ENCODE measurements around the gene CDKN2AIPNL.
"Not testable (repeated sequence)": the region's sequence is repeated elsewhere in the genome, so short reads cannot be mapped to it uniquely, and the experiment has no call there.

Gene CDKN2AIPNL

GRCh38 chr5:134409321-134409720 lies 2.4 kb downstream of the CDKN2AIPNL start:
- DNase-seq = no peak
- intact Hi-C loops (cut with DNase I) = no loop called here

DNA sequence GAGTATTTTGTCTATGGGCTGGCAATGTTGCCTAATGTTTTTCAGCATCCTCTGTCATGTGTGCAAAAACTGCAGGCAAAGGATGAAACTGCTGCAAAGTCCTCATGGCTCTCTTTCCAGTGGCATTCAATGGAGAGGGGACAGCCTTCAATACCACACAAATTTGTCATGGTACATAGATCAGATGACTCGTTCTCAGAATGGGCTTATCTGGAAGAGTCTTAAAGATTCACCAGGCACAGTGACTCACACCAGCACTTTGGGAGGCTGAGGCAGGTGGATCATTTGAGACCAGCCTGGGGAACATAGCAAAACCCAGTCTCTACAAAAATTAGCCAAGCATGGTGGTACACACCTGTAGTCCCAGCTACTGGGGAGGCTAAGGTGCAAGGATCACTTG lies 5.3 kb downstream of the CDKN2AIPNL start:
- DNase-seq = no peak
- intact Hi-C loops (cut with DNase I) = no loop called here

DNA sequence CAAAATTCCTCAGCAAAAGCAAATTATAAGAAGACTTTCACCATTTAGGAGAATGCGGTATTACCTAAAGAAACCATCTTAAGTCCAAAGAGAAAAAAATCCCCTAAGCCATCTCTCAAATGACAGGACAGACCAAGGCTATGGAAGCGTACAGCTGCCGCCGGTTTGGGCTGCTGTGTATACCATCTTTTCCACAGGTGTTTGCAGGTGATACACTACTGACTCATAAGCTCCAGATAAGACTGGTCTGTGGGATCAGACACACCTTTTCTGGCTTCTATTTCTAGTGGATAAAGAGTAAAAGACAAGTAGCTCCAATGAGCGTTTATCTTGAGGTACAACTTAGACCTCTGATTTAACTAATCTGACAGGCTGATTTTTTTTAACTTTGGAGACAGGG lies 7.7 kb downstream of the CDKN2AIPNL start:
- no peak for DNase-seq
- intact Hi-C loops (cut with DNase I) = no loop called here

DNA sequence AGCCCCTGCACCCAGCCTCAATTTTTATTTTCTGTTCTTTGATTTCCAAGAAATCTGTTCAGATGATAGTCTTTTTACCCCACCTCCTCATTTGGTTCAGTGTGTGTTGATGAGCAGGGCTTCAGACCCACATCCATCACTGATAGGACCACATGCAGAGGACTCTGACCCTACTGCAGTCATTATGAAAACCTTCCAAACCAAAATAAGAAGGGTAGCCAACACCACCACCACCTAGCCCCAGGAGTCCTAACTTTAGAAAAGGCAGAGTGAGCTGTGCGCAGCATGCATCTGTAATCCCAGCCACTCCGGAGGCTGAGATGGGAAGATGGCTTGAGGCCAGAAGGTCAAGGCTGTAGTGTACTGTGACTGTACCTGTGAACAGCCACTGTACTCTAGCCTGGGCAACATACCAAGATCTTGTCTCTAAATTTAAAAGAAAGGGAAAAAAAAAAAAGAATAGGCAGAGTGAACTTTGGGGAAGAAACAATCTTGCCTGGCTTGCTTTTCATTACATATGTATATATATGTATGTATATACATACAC lies 13.0 kb downstream of the CDKN2AIPNL start:
- intact Hi-C loops (cut with DNase I) = no loop called here

GRCh38 chr5:134397196-134397595 lies 14.5 kb downstream of the CDKN2AIPNL start:
- no peak for DNase-seq
- intact Hi-C loops (cut with DNase I) = no loop called here

More for the DNA sequence above, 13.0 kb downstream of the CDKN2AIPNL start:
- DNase-seq = no peak

- no peak for DNase-seq
- intact Hi-C loops (cut with DNase I) = no loop called here
Measured at GRCh38 chr5:134396274-134396673, 15.4 kb downstream of the CDKN2AIPNL start.

DNA sequence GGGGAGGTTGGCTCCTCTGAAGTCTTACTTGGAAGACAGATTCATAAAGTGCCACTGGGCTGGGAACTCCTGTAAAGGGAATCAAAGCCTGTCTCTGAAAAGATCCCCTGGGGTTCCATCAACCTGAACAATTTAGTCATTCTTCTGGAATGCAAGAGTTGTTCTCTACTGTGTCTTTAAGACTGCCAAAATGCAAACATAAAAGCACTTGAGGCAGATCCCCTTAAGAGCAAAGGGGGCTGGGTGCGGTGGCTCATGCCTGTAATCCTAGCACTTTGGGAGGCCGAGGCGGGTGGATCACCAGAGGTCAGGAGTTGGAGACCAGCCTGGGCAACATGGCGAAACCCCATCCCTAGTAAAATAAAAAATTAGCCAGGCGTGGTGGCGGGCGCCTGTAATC lies 16.7 kb downstream of the CDKN2AIPNL start:
- intact Hi-C loops (cut with DNase I) = no loop called here
- no peak for DNase-seq

- DNase-seq = no peak
- intact Hi-C loops (cut with DNase I) = no loop called here
Measured at GRCh38 chr5:134392301-134392700, 19.4 kb downstream of the CDKN2AIPNL start.

- intact Hi-C loops (cut with DNase I) = no loop called here
- DNase-seq = no peak
Measured at GRCh38 chr5:134387443-134387842, 24.2 kb downstream of the CDKN2AIPNL start.

GRCh38 chr5:134383980-134384697 lies 27.5 kb downstream of the CDKN2AIPNL start:
- intact Hi-C loops (cut with DNase I) = no loop called here
- no peak for DNase-seq

DNA sequence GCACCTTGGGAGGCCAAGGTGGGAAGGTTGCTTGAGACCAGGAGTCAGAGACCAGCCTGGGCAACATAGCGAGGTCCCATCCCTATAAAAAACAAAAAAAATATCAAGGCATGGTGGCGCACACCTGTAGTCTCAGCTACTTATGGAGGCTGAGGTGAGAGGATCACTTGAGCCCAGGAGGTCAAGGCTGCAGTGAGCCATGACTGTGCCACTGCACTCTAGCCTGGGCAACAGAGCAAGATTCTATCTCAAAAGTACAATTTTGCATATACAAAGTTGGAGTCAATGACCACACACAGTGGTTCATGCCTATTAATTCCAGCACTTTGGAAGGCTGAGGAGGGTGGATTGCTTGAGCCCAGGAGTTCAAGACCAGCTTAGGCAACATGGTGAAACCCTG lies 29.5 kb downstream of the CDKN2AIPNL start:
- intact Hi-C loops (cut with DNase I); DNase-seq: not testable (repeated sequence)

- DNase-seq = peak in 1 of 10 donors; percentile 22
- intact Hi-C loops (cut with DNase I) = no loop called here
Measured at GRCh38 chr5:134380346-134380745, 31.3 kb downstream of the CDKN2AIPNL start.

- intact Hi-C loops (cut with DNase I) = loop anchor here (5.0 to 10.0 kb wide), 4 partner anchors 93 to 211 kb away; partner anchors contain the start of gene PPP2CA
- DNase-seq = no peak
Measured at GRCh38 chr5:134374232-134374631, 37.4 kb downstream of the CDKN2AIPNL start.

DNA sequence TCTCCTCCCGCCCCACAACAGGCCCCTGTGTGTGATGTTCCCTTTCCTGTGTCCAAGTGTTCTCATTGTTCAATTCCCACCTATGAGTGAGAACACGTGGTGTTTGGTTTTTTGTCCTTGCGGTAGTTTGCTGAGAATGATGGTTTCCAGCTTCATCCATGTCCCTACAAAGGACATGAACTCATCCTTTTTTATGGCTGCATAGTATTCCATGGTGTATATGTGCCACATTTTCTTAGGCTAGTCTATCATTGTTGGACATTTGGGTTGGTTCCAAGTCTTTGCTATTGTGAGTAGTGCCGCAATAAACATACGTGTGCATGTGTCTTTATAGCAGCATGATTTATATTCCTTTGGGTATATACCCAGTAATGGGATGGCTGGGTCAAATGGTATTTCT lies 38.0 kb downstream of the CDKN2AIPNL start:
- not testable (repeated sequence) for DNase-seq
- intact Hi-C loops (cut with DNase I) = loop anchor here (5.0 to 10.0 kb wide), 4 partner anchors 94 to 211 kb away; partner anchors contain the start of gene PPP2CA

DNA sequence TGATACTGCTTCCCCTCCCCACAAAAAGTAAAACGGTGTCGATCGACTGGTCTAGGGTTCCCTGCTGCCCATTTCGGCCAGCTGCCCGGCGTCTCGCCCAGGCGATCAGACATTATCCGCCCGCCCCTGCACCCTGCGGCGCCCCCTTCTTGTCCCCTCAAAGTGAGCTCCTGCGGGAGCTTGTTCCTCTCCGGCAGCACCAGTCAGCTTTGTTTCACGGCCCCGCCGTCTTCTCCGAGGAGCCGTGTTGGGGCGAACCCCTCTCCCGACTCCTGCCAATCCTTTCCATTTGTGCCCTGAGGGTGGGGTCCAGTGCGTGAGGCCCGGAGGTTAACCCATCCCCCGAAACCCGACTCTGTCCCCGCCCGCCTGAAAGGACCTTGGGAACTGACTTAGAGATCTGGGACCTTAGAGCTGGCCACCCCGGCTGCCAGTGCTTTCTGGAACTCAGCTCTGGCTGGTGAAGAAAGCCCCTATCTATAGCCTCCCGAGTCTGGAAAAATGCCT lies 39.8 kb downstream of the CDKN2AIPNL start:
- DNase-seq = peak in 9 of 10 donors; percentile 18 to 91 (median 34)
- intact Hi-C loops (cut with DNase I) = loop anchor here (1.0 to 10.0 kb wide), 6 partner anchors 39 to 213 kb away; partner anchors contain the start of genes CDKN2AIPNL and PPP2CA

DNA sequence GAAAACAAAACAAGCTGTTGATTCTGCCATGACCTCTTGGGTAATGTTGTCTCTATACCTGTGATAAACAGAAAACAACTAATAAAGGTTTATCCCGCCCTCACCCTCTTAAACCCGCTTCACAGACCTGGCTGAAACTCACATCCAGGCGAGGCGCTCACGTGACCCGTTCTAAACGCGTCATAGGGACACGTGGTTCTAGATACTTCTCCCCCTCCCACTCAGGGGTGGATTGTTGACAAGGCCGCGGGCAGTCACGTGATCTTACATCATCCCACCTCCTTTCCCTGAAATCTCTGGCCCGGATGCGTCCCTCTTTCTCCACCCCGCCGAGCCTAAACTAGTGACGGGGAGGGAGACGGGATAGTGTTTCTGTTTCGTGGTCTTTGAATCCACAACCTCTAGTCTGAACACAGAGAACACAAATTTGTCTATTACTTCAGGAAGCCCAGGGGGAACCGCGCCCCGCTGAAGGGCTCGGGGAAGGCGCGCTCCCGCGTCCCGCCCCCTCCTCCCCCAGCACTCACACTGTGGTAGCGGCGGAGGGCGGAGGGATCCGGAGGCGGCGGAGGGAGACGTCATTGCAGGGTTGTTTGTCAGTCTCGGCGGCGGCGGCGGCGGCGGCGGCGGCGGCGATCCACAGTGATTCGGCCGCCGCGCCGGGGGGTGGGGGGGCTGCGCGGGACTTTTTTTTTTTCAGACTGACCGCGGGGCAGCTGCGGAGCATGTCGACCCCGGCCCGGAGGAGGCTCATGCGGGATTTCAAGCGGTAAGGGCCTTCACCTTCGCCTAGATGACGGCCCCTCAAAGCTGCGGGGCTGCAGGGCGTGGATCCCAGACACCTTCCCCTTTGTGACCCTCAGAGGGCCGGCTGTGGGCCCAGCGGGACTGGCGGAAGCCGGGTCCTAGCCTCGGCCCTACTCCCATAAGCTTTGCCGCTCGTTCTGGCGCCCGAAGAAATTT lies 40.5 kb downstream of the CDKN2AIPNL start, which contains the start of gene UBE2B:
Gene UBE2B (plus strand): TSS at position 699 of the 963 bp plus-strand sequence. CDS start 27 bp downstream, at position 726.
- intact Hi-C loops (cut with DNase I) = loop anchor here (1.0 to 10.0 kb wide), 6 partner anchors 40 to 214 kb away; partner anchors contain the start of genes CDKN2AIPNL and PPP2CA
- peak; percentile 96 to 99 (median 98) for DNase-seq

- DNase-seq = no peak
- intact Hi-C loops (cut with DNase I) = loop anchor here (5.0 to 10.0 kb wide), 4 partner anchors 97 to 214 kb away; partner anchors contain the start of gene PPP2CA
Measured at GRCh38 chr5:134370311-134370870, 41.3 kb downstream of the CDKN2AIPNL start.

DNA sequence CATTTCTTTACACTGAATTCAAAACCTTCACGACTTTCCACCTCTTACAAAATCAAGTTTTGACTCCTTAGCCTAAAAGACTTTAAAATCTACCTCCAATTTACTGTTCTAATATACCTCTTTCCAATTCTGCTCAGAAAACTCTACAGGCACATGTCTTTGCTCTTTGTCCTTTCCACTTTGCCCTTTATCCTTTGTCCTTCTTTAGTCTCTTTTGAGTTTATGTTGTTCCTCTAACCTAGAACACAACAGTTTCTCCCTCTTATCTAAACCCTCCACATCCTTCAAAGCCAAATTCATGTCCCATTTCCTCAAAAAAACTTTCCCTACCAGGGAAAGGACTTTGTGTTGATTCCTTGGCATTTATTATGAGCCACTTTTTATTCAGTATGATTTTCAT lies 46.1 kb downstream of the CDKN2AIPNL start:
- no peak for DNase-seq
- intact Hi-C loops (cut with DNase I) = no loop called here

DNA sequence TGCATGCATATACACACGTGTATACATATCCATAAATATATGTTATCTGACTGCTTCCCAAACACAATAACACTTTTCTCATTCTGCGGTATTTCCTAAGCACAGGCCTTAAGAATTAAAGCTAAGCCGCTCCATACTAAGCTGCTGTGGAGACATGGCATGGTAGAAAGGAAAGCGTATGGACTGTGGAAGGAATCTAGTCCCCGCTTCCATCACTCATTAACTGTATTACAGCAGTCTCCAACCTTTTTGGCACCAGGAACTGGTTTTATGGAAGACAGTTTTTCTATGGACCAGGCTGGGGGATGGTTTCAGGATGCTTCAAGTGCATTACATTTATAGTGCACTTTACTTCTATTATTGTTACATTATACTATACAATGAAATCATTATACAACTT lies 56.0 kb downstream of the CDKN2AIPNL start:
- no peak for DNase-seq
- intact Hi-C loops (cut with DNase I) = no loop called here
